Measurements from ENCODE around the gene ADAMTS18.
"Not testable (repeated sequence)": the region's sequence is repeated elsewhere in the genome, so short reads cannot be mapped to it uniquely, and the experiment has no call there.

- TF ChIP-seq CTCF, POLR2A, POLR2AphosphoS5, EP300 (IDR thresholded peaks at IDR 0.05): not testable (repeated sequence)
Measured at GRCh38 chr16:77266185-77266584, 168.6 kb downstream of the ADAMTS18 start.
